GM18499 (cell line): ENCODE data around the gene CEP63.
"Not testable (repeated sequence)": the region's sequence is repeated elsewhere in the genome, so short reads cannot be mapped to it uniquely, and the experiment has no call there.

Experiments
- ATAC-seq: cut with Tn5 transposase; IDR thresholded peaks from one replicate; pipeline ENCODE4 v1.9.1; 2021; ENCODE audit warnings: moderate number of reproducible peaks; ENCODE audit not compliant: insufficient read depth, unreplicated experiment

The CEP63 gene

GRCh38 chr3:134503266-134503665 lies 17.4 kb downstream of the CEP63 start:
- ATAC-seq = no peak

GRCh38 chr3:134504132-134504531 lies 18.3 kb downstream of the CEP63 start:
- ATAC-seq = no peak

GRCh38 chr3:134505485-134505884 lies 19.6 kb downstream of the CEP63 start:
- ATAC-seq = no peak

- no peak for ATAC-seq
Measured at GRCh38 chr3:134511500-134511899, 25.6 kb downstream of the CEP63 start.

- ATAC-seq = no peak
Measured at GRCh38 chr3:134516905-134517304, 31.0 kb downstream of the CEP63 start.

- ATAC-seq = no peak
Measured at GRCh38 chr3:134517791-134518190, 31.9 kb downstream of the CEP63 start.

- no peak for ATAC-seq
Measured at GRCh38 chr3:134522541-134522940, 36.7 kb downstream of the CEP63 start.

- no peak for ATAC-seq
Measured at GRCh38 chr3:134525293-134525692, 39.4 kb downstream of the CEP63 start.

GRCh38 chr3:134526319-134526718 lies 40.5 kb downstream of the CEP63 start:
- ATAC-seq = no peak

GRCh38 chr3:134527037-134527436 lies 41.2 kb downstream of the CEP63 start:
- no peak for ATAC-seq

- no peak for ATAC-seq
Measured at GRCh38 chr3:134527538-134528186, 41.8 kb downstream of the CEP63 start.

GRCh38 chr3:134533493-134533892 lies 47.6 kb downstream of the CEP63 start:
- no peak for ATAC-seq

- ATAC-seq = no peak
Measured at GRCh38 chr3:134535186-134535970, 49.5 kb downstream of the CEP63 start.

GRCh38 chr3:134536781-134537180 lies 50.9 kb downstream of the CEP63 start:
- no peak for ATAC-seq

- no peak for ATAC-seq
Measured at GRCh38 chr3:134542287-134542958, 56.6 kb downstream of the CEP63 start.

- ATAC-seq = no peak
Measured at GRCh38 chr3:134543113-134543512, 57.3 kb downstream of the CEP63 start.

- ATAC-seq = no peak
Measured at GRCh38 chr3:134544316-134544715, 58.5 kb downstream of the CEP63 start.

GRCh38 chr3:134544783-134545182 lies 58.9 kb downstream of the CEP63 start:
- ATAC-seq = not testable (repeated sequence)

- no peak for ATAC-seq
Measured at GRCh38 chr3:134545818-134546217, 60.0 kb downstream of the CEP63 start.

GRCh38 chr3:134552784-134553183 lies 66.9 kb downstream of the CEP63 start:
- ATAC-seq = no peak

- no peak for ATAC-seq
Measured at GRCh38 chr3:134559591-134559990, 73.7 kb downstream of the CEP63 start.
